GM21619 (cell line): ENCODE data around the gene HSPB9.
"Not testable (repeated sequence)": the region's sequence is repeated elsewhere in the genome, so short reads cannot be mapped to it uniquely, and the experiment has no call there.

Experiments used
- ATAC-seq: cut with Tn5 transposase; IDR thresholded peaks from one replicate; pipeline ENCODE4 v1.9.1; 2021; ENCODE audit not compliant: unreplicated experiment

The HSPB9 gene

DNA sequence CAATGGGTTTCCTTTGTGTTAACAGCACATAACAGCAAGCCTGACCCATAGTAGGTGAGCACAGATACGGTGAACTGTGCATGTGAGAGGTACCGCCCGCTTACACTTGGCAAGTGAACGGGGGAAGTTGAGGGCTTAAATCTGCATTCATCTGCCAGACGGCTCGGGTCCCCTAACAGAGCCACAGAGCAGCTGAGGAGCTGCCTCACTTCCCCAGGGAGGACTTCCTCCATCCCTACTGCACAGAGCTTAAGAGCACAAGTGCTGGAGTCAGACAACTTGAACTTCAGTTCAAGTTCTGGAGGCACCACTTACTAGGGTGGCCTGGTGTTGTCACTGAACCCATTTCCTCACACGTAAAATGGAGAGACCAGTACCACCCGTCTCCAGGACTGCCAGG lies 18.8 kb downstream of the HSPB9 start:
- ATAC-seq = no peak

DNA sequence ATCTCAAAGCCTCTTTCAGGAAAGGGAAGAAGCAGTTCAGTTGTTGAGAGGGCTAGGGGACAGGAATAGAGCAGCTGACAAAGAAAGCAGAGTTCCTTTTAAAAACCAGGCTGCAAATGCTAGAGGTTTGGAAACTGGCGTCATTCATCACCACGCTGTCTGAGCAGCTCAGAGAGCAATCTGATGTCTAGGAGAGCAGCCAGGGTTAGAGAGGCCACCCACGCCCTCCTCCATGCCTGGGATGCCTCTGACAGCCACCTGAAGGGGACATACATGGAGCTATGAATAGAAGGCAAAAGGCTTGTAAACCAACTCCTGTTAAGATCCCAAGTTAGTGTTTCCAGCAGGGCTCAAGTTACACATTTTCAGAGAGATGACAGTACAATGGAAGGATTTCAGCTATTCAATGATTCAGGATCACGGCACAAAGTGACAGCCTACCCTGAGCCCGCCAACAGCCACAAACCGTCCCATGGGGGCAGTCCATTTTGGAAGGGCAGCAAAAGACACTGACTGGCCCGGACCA lies 19.8 kb downstream of the HSPB9 start:
- ATAC-seq = no peak

DNA sequence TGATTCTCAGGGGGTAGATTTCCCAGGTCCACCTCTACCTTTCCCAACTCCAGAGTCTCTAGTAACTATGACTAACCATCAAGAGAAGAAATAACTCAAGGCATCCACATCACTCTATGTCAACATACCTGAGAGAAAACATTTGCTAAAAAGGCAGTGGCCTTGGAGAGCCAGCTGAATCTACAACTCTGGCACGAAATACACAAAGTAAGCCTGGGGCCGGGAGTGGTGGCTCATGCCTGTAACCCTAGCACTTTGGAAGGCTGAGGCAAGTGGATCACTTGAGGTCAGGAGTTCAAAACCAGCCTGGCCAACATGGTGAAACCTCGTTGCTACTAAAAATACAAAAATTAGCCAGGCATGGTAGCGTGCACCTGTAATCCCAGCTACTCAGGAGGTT lies 20.5 kb downstream of the HSPB9 start:
- not testable (repeated sequence) for ATAC-seq

DNA sequence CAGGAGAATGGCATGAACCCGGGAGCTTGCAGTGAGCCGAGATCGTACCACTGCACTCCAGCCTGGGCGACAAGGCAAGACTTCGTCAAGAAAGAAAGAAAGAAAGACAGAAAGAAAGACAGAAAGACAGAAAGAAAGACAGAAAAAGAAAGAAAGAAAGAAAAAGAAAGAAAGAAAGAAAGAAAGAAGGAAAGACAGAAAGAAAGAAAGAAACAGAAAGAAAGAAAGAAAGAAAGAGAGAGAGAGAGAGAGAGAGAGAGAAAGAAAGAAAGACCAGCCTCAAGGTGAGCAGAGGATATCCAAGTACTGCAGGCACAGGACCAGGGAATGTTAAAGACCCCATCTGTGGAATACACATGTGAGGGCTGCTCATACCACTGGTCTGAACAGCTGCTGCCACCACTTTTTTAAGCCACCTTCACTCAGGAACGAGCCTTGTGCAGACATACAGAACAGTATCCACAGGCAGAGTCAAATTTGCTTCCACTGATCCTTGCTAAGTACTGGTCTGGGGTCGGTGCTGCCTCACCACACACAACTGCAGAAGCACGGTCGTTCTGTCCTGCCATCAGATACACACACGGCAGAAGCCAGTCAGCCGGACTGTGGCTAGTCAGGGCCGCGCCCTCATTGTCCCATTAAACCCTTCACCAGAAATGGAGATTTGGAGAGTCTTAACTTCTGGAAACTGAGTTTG lies 24.5 kb downstream of the HSPB9 start:
- ATAC-seq = no peak

DNA sequence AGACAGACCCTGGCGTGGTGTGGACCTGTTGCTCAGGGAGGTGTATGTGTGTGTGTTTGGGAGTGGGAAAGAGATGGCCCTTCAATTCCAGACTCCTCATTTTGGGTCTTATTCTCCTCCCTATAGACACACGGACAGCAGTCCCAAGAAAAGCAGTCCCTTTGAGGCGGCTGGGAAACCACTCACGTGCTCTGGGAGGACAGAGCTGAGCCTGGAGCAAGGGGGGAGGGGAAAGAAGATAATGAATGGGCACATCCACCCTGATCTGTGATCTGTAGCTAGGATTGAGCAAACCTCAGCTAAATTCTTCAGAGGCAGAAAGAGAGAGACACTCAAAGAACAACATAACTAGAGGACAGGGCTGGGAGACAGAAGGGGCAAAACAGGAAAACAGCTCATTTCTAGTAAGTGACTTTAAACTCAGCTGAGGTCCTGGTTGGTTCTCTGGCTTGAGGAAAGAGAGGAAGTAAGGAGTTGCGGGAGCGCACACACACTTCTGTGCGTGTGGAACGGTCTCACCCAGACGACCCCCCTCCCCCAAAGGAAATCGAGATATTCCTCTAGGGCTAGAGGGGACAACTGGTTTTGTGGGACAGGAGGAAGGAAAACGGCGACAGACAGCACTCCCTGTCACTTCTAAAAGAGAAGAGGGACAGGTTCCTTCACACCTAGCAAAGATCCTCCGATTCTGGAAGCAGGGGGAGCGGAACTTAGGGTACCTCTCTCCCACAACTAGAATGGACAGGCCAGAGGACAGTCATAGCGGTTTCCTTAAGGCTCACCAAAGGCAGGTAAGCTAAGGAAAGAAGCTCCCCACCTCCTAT lies 31.5 kb downstream of the HSPB9 start:
- no peak for ATAC-seq

DNA sequence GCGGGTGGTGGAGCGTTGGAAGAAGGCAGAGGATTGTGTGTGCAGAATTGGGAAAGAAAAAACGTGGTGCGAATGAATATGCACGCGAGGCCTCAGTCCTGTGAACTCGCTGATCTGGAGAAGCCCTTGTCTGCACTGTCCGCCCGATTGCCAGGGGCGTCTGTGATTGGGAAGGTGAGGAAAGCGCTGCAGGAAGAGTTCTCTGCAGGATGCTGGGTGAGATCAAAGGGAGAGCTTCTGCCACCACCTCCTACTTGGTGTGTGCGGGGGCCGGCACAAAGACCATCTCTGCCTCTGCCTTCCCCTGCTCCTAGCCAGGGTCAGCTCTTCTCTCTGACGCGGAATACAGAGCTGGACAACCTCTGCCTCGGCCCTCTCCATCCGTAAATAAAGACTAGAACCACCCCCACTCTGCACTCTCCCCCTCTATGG lies 33.0 kb downstream of the HSPB9 start:
- ATAC-seq = no peak

DNA sequence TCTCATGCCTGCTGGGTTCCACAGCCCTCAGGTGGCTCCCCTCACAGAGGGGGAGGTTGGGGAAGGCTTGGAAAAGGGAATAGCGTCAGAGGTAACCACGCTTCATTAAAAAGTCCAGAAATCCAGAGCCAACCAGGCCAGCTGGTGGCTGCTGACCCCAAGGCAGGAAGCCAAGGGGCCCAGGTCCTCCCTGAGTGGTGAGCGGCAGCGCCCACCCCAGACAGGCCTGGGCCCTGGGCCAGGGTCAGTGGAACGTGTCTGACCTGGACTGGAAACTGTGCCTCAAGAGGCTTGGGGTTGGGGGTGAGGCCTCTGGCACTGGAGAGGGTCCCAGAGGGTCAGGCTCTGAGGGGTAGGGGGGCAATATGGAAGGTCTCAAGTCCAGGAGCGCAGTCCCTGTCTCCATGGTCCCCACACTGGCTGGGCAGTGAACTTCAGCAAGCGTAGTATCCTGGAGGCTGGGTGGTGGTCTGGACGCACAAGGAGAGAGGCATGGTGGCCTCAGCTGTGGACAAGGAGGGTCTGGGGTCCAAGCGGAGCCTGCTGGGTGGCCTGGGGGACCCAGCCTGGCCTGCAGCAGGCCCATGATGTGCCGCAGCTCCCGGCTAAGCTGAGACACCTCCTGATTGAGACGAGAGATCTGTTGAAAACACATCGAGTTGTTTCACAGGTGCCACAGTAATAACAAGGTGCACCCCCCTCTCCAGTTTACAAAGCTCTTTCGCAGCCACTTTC lies 37.4 kb downstream of the HSPB9 start:
- no peak for ATAC-seq

DNA sequence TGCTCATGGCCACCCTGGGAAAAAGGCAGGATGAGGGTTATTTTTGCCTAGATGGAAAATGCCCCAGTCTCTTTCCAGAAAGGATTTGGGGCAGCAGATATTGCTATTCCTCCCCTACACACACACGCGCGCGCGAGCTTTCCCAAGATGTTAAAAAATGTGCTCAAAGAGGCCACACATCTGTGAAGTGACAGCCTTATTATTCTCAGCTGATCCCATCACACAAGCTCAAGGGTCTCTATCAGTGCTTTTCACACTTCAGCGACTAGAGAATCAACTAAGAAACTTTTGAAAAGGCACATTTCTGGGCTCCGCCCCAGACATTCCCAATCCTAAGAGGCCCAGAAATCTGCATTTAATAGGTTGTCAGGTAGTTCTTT lies 37.9 kb downstream of the HSPB9 start:
- ATAC-seq = no peak

DNA sequence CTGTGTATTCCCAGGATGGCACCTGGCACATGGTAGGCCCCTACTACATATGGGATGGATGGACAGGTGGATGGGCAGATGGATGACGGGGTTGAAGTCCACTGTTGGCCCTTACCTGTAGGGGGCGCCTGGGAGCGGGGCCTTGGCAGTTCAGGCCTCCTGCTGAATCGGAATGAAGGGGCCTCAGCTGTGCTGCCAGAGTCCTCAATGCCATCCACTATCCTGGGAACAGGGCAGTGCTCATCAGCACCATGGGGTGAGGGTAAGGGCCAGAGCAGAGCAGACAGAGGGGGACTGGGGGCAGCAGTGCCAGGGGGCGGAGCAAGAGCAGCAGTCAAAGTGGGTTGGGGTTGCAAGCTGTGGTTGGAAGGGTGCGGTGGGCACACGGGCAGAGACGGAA lies 40.5 kb downstream of the HSPB9 start:
- ATAC-seq = no peak

DNA sequence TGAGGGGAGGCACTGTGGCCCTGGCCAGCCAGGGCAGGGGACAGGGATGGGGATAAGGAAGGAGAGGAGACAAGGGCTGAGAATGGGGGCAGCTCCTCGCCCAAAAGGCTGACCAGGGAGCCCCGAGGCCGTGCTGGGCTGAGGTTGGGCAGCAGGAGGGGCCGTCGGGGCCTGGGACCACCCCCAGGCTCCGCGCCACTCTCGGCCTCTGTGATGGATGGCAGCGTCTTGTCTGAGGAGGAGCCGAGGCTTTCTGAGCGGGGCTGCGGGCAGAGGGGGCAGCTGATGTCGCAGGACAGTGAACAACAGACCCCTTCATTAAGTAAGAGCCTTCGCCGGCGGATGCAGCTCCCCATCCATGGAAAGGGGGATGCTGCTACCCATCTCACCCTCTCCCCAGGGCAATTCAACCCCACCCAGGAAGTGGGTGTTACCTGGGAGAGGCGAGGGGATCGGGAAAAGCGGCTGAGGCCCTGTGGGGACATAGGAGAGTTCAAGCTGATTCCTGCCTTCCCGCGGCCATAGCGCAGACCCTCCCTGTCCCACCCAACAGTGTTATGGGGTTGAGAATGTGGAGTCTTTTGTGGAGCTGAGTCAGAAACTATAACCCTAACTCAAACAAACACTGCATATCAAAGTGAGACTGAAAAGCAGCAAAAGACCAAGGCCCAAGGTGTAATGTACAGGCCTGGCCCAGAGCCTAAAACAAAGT lies 41.2 kb downstream of the HSPB9 start:
- no peak for ATAC-seq

DNA sequence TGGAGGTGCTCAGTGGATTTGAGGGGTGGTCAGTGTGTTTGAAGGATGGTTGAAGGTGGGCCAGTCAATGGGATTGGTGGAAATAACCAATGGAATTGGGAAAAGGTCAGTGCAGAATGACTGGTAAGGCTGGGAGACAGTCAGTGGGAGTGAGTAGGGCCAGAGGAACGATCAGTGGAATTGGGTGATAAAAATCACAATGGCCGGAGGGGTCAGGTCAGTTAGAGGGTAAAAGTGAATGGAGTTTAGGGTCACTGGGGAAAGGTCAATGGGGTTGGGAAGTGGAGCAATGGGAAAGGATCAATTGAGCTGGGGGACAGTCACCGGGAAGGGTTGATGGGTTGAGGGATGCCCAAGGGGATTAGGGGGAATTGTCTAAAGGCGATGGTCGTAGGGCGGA lies 43.1 kb downstream of the HSPB9 start:
- no peak for ATAC-seq

DNA sequence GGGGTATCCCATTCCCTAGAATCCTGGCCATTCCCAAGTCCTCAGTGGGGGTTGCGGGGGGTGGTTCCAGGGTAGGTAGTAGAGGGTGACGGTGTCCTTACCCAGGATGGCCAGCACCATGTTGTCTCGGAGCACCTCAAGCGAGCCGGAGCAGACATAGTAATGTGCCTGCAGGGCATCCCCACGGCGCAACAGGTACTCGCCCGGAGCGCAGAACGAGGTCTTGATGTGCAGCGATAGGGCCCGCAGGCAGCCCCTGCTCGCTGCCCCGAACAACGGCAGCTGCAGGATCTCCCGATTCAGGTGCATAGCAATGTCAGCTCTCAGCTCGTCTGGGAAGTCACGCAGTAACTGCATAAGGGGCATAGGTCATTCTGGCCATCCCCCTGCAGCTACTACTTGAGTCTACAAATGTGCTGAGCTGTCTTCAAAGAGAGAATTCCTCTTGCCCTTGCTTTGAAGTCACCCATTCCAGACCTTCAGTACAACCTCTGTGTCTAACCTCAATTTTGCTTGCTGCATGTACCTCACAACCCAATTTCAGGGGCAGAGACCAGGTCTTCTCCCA lies 43.7 kb downstream of the HSPB9 start:
- ATAC-seq = no peak

DNA sequence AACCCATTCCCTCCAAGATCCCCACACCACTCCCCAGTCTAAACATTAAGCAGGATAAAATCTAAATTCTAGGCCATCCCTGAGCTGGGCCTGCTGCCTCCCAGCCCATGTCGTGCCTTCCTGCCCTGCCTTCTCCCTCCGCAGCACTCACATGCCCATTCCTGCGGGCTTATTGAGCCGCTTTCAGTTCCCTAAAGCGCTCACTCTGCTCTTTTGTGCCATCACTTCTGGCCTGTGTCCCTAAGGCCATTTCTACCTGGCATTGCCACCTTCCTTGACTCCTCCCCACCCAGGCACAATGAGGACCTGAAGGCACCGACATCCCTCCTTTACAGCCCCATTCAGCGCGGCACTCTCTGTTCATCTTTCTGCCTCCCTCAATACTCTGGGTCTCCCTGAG lies 45.2 kb downstream of the HSPB9 start:
- no peak for ATAC-seq

DNA sequence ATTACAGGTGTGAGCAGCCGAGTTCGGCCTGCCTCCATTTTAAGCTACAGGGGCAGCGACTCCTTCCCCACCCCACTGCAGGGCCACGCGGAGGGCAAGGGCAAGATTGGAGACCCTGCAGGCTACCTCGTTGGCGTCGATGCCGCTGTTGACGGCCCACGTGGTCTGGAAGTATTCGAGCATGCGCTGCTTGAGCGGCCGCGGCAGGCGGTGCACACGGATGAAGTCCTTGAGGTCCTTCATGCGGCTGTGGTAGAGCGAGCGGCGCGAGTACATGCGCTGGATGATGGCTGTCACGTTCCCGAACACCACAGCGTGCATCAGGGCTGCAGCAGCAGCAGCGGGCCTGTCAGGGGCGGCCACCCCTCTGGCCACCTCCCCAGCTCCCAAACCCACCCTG lies 46.7 kb downstream of the HSPB9 start:
- no peak for ATAC-seq

DNA sequence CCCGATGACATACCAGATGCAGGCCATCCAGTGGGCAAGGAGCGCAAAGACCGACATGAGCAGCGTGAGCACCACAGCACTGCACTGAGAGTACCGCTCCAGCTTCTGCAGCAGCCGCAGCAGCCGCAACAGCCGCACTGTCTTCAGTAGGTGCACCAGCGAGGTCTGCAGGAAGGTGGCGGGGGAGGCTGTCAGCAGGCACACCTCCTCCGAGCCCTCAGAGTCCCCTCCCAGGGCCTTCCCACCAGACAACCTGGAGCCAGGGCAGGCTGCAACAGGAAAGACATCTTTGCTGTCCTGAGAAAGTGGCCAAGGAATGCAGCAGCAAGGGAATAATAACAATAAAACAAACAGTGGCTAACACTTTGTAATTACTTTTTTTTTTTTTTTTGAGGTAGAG lies 49.2 kb downstream of the HSPB9 start:
- no peak for ATAC-seq
